Measurements from ENCODE around the gene TRIM54. TPM values are rescaled to one million over a fixed set of nuclear protein-coding genes. Genes with fewer than 3 reads are reported as not detected.
"Not testable (repeated sequence)": the region's sequence is repeated elsewhere in the genome, so short reads cannot be mapped to it uniquely, and the experiment has no call there.

Gene TRIM54
- total RNA-seq, 2 experiments from 2014 or later = not detected

DNA sequence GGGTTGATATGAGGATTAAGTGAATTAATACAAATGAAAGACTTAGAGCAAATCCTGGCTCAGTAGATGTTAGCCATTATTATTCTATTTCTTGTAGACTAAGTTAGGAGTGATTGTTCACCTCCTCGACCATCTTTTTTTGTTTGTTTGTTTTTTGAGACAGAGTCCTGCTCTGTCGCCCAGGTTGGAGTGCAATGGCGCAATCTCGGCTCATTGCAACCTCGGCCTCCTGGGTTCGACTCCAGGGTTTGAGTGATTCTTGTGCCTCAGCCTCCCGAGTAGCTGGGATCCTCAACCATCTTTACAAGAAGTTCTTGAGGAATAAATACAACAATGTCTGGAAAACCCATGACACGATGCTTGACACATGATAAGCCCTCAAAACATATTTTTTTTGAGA is 12.7 kb downstream of the TRIM54 start:
- H3K27ac Mint-ChIP-seq = no peak overlapping the region
- no peak for DNase-seq
- H3K4me1 Mint-ChIP-seq (ENCODE audit: low read depth) = no peaks in the 10 kb centered on the region
- no peaks in the 10 kb centered on the region for H3K36me3 Mint-ChIP-seq (ENCODE audit: low read depth)
- CTCF ChIA-PET = interaction anchor here (1.1 to 4.7 kb wide), 3 partner anchors 8 to 15 kb away, joined by 3 to 31 read pairs (median 26); no protein-coding TSS in a partner anchor
- H3K9me3 Mint-ChIP-seq = no peaks in the 10 kb centered on the region
- no peak overlapping the region for H3K4me3 Mint-ChIP-seq
- intact Hi-C loops (cut with micrococcal nuclease) = no loop called here
- peaks cover 2% of the 10 kb centered on the region for H3K27me3 Mint-ChIP-seq (ENCODE audit: low read depth)

GRCh38 chr2:27296481-27296880 is 14.3 kb downstream of the TRIM54 start:
- no peaks in the 10 kb centered on the region for H3K36me3 Mint-ChIP-seq (ENCODE audit: low read depth)
- no peak overlapping the region for H3K4me3 Mint-ChIP-seq
- CTCF ChIA-PET = interaction anchor here (1.6 kb wide), 1 partner anchor 47 kb away, joined by 3 read pairs; no protein-coding TSS in a partner anchor
- DNase-seq = no peak
- peaks cover 2% of the 10 kb centered on the region for H3K27me3 Mint-ChIP-seq (ENCODE audit: low read depth)
- intact Hi-C loops (cut with micrococcal nuclease) = no loop called here
- no peak overlapping the region for H3K27ac Mint-ChIP-seq
- H3K4me1 Mint-ChIP-seq (ENCODE audit: low read depth) = no peaks in the 10 kb centered on the region
- H3K9me3 Mint-ChIP-seq = no peaks in the 10 kb centered on the region

GRCh38 chr2:27297195-27297594 is 15.0 kb downstream of the TRIM54 start:
- no peak for DNase-seq
- intact Hi-C loops (cut with micrococcal nuclease) = no loop called here

DNA sequence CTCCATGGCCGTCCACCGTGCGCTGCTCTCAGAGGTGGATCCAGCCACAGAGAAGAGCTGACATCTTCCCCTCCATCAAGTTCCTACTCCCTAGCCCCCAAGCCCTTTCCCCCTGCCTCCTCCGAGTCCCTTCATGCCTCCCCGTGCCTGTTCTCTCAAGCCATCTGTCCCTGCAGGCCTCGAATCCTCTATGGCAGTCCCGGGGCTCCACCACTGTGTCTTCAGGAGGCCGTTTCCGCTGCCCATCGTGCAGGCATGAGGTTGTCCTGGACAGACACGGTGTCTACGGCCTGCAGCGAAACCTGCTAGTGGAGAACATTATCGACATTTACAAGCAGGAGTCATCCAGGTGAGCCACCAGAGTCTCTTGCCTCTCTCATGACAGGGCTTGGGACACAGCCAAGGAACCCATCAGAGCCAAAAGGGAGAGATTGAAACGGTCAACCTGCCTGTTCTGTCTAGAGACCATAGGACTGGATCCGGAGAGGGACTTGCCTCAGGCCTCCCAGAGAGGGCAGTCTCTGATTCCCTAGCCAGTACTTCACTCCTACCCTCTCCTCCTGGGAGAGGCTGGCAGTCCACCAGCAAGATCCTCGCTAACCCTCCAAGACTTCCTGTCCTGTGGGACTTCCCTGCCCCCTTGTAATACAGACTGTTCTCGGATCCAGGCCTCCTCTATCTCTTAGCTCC is 16.3 kb downstream of the TRIM54 start:
- intact Hi-C loops (cut with micrococcal nuclease) = no loop called here
- H3K36me3 Mint-ChIP-seq (ENCODE audit: low read depth) = no peaks in the 10 kb centered on the region
- H3K4me3 Mint-ChIP-seq = no peak overlapping the region
- H3K27ac Mint-ChIP-seq = no peak overlapping the region
- no peaks in the 10 kb centered on the region for H3K9me3 Mint-ChIP-seq
- H3K4me1 Mint-ChIP-seq (ENCODE audit: low read depth) = peaks cover 5% of the 10 kb centered on the region
- no peak for DNase-seq
- CTCF ChIA-PET = interaction anchor here (1.2 to 1.7 kb wide), 2 partner anchors 15 to 19 kb away, joined by 3 to 5 read pairs; no protein-coding TSS in a partner anchor
- H3K27me3 Mint-ChIP-seq (ENCODE audit: low read depth) = no peaks in the 10 kb centered on the region

More at GRCh38 chr2:27297195-27297594, 15.0 kb downstream of the TRIM54 start:
- Mint-ChIP-seq H3K4me3 (no peak overlapping the region), H3K36me3 (ENCODE audit: low read depth) (no peaks in the 10 kb centered on the region), H3K9me3 (no peaks in the 10 kb centered on the region), H3K27me3 (ENCODE audit: low read depth) (no peaks in the 10 kb centered on the region), H3K4me1 (ENCODE audit: low read depth) (no peaks in the 10 kb centered on the region), H3K27ac (no peak overlapping the region)
- CTCF ChIA-PET = interaction anchor here (0.6 to 1.6 kb wide), 2 partner anchors 14 to 48 kb away, joined by 3 to 5 read pairs; no protein-coding TSS in a partner anchor

DNA sequence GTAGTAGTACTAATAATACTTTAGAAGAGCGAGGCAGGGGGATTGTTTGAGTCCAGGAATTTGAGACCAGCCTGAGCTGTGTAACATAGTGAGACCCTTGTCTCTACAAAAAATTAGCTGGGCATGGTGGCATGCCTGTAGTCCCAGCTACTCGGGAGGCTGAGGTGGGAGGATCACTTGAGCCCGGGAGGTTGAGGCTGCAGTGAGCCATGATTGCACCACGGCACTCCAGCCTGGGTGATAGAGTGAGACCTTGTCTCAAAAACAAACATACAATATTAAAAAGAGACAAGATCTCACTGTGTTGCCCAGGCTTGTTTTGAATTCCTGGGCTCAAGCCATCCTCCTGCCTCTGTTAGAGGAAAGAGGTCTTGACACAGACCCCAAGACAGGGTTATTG is 18.4 kb downstream of the TRIM54 start:
- not testable (repeated sequence) for H3K9me3 Mint-ChIP-seq; H3K4me3 Mint-ChIP-seq; H3K27ac Mint-ChIP-seq; H3K36me3 Mint-ChIP-seq (ENCODE audit: low read depth); H3K27me3 Mint-ChIP-seq (ENCODE audit: low read depth); H3K4me1 Mint-ChIP-seq (ENCODE audit: low read depth); DNase-seq
- intact Hi-C loops (cut with micrococcal nuclease) = loop anchor here (5.0 to 10.0 kb wide), 3 partner anchors 38 to 456 kb away; partner anchors contain the start of genes DPYSL5 and SLC30A3
- CTCF ChIA-PET = interaction anchor here (1.1 to 1.5 kb wide), 2 partner anchors 21 to 27 kb away, joined by 3 to 7 read pairs; no protein-coding TSS in a partner anchor

DNA sequence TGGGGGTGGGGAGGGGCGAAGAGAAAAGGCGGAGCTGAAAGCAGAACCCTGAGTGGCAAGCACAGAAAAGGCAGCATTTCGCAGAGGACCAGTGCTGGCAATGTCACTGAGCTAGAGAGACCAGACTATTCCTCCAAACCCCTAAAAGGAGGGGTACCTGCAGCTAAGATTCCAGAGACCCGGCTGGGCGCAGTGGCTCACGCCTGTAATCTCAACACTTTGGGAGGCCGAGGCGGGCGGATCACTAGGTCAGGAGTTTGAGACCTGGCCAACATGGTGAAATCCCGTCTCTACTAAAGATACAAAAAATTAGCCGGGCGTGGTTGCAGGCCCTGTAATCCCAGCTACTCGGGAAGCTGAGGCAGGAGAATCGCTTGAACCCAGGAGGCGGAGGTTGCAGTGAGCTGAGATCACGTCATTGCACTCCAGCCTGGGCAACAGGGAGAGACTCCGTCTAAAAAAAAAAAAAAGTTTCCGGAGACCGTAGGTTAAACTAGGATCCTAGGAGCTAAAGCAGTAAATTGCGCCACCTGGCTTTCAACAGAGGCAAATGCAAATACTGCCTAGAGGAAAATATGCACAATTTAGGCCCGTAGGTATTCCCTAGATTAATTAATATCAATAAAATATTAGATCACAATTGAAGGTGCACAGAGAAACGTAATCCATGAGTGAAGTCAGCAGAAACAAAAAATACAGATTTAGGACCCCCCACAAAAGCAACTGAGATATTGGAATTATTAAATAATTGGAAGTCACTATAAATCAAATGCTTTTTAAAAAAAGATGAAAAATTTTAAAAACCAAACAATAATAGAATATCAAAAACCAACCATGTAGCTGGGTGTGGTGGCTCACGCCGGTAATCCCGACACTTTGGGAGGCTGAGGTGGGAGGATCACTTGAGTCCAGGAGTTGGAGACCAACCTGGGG is 21.1 kb downstream of the TRIM54 start:
- Mint-ChIP-seq H3K27ac (no peak overlapping the region), H3K27me3 (ENCODE audit: low read depth) (peaks cover 12% of the 10 kb centered on the region), H3K4me3 (peak overlapping the region; percentile 56), H3K36me3 (ENCODE audit: low read depth) (no peaks in the 10 kb centered on the region), H3K9me3 (no peaks in the 10 kb centered on the region), H3K4me1 (ENCODE audit: low read depth) (peaks cover 12% of the 10 kb centered on the region)
- intact Hi-C loops (cut with micrococcal nuclease) = loop anchor here (1.0 to 10.0 kb wide), 8 partner anchors 23 to 459 kb away; partner anchors contain the start of genes DPYSL5 and SLC30A3
- CTCF ChIA-PET = interaction anchor here (0.6 to 2.7 kb wide), 55 partner anchors 8 to 922 kb away, joined by 3 to 34 read pairs (median 4); partner anchors contain the start of genes CCDC121, EIF2B4, GPN1 and MPV17
- peak; percentile 70 for DNase-seq

DNA sequence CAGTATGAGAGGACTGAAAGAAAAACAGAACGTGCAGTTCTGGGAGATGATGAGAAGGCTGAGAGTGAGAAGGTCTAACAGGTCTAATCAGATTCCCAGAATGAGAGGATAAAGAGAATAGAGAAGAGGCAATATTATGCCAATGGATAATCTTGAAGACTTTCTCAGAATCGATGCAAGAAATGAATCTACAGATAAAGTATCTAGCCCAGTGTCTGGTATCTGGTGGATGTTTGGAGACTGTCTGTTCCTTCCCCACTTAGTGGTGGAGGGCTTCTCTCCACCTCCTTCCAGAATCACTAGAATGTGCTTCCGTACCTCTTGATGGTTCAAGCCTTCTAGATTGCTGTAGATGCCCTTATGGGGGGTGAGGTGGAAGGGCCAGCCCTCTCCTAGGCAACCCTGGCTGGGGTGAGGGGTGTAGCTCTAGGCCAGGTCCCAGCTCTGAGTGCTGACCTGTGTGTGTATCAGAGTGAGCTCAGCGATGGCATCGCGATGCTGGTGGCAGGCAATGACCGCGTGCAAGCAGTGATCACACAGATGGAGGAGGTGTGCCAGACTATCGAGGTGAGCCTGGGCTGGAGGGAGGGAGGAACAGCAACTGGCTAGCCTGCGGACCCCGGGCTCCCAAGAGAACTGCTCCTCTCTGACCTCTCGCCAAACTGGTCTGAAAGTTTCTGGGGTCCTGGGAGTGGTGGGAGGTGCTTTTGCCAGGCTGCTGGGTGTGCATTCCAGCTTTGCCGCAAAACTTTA is 22.4 kb downstream of the TRIM54 start:
- CTCF ChIA-PET = interaction anchor here (0.7 to 2.7 kb wide), 5 partner anchors 10 to 218 kb away, joined by 3 to 12 read pairs (median 3); partner anchors contain the start of gene KHK
- Mint-ChIP-seq H3K4me1 (ENCODE audit: low read depth) (peaks cover 12% of the 10 kb centered on the region), H3K27me3 (ENCODE audit: low read depth) (peaks cover 12% of the 10 kb centered on the region), H3K36me3 (ENCODE audit: low read depth) (peaks cover 9% of the 10 kb centered on the region), H3K4me3 (no peak overlapping the region), H3K27ac (no peak overlapping the region), H3K9me3 (no peaks in the 10 kb centered on the region)
- intact Hi-C loops (cut with micrococcal nuclease) = loop anchor here (5.0 to 10.0 kb wide), 3 partner anchors 42 to 460 kb away; partner anchors contain the start of genes DPYSL5 and SLC30A3
- no peak for DNase-seq

DNA sequence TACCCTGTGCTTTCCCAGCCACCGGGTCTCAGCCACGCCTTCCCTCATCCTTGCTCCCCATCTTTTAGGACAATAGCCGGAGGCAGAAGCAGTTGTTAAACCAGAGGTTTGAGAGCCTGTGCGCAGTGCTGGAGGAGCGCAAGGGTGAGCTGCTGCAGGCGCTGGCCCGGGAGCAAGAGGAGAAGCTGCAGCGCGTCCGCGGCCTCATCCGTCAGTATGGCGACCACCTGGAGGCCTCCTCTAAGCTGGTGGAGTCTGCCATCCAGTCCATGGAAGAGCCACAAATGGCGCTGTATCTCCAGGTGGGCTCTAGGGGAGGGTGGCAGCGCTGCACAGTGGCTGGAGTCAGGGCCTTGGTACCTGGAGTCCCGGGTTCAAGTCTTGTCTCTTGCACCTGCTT is 23.3 kb downstream of the TRIM54 start:
- H3K4me1 Mint-ChIP-seq (ENCODE audit: low read depth) = peaks cover 12% of the 10 kb centered on the region
- no peaks in the 10 kb centered on the region for H3K9me3 Mint-ChIP-seq
- H3K4me3 Mint-ChIP-seq = no peak overlapping the region
- CTCF ChIA-PET = interaction anchor here (0.7 to 1.0 kb wide), 2 partner anchors 9 to 219 kb away, joined by 3 read pairs; partner anchors contain the start of gene KHK
- intact Hi-C loops (cut with micrococcal nuclease) = loop anchor here (10.0 kb wide), 1 partner anchor 461 kb away; the partner anchor contains the start of gene DPYSL5
- peaks cover 12% of the 10 kb centered on the region for H3K27me3 Mint-ChIP-seq (ENCODE audit: low read depth)
- no peak overlapping the region for H3K27ac Mint-ChIP-seq
- peaks cover 15% of the 10 kb centered on the region for H3K36me3 Mint-ChIP-seq (ENCODE audit: low read depth)
- DNase-seq = no peak

- intact Hi-C loops (cut with micrococcal nuclease) = loop anchor here (10.0 kb wide), 1 partner anchor 461 kb away; the partner anchor contains the start of gene DPYSL5
- CTCF ChIA-PET = interaction anchor here (1.0 kb wide), 1 partner anchor 9 kb away, joined by 3 read pairs; no protein-coding TSS in a partner anchor
- H3K27ac Mint-ChIP-seq = no peak overlapping the region
- peaks cover 17% of the 10 kb centered on the region for H3K36me3 Mint-ChIP-seq (ENCODE audit: low read depth)
- H3K27me3 Mint-ChIP-seq (ENCODE audit: low read depth) = peaks cover 12% of the 10 kb centered on the region
- H3K9me3 Mint-ChIP-seq = no peaks in the 10 kb centered on the region
- peaks cover 12% of the 10 kb centered on the region for H3K4me1 Mint-ChIP-seq (ENCODE audit: low read depth)
- no peak for DNase-seq
- H3K4me3 Mint-ChIP-seq = peak overlapping the region; percentile 12
Measured at GRCh38 chr2:27306136-27306535, 23.9 kb downstream of the TRIM54 start.

DNA sequence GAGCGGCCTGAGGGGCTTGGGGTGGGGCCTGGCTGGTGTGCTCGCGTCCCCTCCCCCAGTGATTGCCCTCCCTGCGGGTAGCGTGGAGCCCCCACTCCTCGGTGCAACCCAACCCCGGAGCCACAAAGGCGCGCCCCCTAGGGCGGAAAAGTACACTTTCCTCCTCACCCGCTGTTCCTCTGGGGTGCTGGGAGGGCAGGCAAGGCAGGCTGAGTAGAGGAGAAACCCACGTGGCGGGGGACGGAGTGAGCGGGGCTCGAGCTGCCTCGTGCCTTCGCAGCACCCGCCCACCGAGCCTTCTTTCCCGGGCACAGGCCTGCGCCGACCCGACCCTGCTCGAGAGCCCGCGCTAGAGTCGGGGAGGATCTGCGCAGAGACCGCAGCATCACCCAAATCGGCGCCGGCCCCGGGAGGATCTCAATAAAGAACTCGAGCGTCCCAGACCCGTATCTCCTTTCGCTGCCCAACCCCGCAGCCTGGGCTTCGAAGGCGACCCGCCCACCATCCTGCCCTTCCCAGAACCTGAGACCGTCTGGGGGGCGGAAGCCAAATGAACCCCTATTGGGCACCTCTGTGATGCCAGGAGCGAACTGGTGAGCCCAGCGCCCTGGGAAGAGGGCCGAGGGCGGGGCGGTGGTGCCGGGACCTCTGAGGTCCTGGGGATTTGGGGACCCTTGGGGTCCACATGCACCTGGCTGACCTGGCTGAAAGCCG is 24.5 kb downstream of the TRIM54 start:
- CTCF ChIA-PET = no interaction called here
- Mint-ChIP-seq H3K27me3 (ENCODE audit: low read depth) (peaks cover 12% of the 10 kb centered on the region), H3K27ac (no peak overlapping the region), H3K4me1 (ENCODE audit: low read depth) (peaks cover 12% of the 10 kb centered on the region), H3K4me3 (peak overlapping the region; percentile 53), H3K36me3 (ENCODE audit: low read depth) (peaks cover 23% of the 10 kb centered on the region), H3K9me3 (no peaks in the 10 kb centered on the region)
- intact Hi-C loops (cut with micrococcal nuclease) = loop anchor here (10.0 kb wide), 1 partner anchor 462 kb away; the partner anchor contains the start of gene DPYSL5
- peak; percentile 34 for DNase-seq

DNA sequence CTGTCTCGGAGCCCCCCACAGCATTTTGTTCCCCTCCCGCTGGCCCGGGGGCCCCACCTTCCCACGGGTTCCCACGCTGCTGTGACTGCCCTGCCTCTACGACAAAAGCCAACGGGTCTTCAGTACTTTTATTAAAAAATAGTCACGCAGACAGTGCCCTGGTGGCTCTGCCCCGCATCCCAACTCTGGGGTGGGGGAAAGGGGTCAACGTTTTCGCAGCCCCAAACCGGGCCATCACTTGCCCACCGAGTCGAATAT is 25.0 kb downstream of the TRIM54 start:
- H3K36me3 Mint-ChIP-seq (ENCODE audit: low read depth) = peaks cover 24% of the 10 kb centered on the region
- DNase-seq = no peak
- no peak overlapping the region for H3K27ac Mint-ChIP-seq
- no peaks in the 10 kb centered on the region for H3K9me3 Mint-ChIP-seq
- intact Hi-C loops (cut with micrococcal nuclease) = loop anchor here (10.0 kb wide), 1 partner anchor 462 kb away; the partner anchor contains the start of gene DPYSL5
- CTCF ChIA-PET = no interaction called here
- H3K27me3 Mint-ChIP-seq (ENCODE audit: low read depth) = peaks cover 12% of the 10 kb centered on the region
- H3K4me1 Mint-ChIP-seq (ENCODE audit: low read depth) = peaks cover 12% of the 10 kb centered on the region
- no peak overlapping the region for H3K4me3 Mint-ChIP-seq

All from activated naive CD4-positive, alpha-beta T cell treated with anti-CD3 and anti-CD28 coated beads for 36 hours (primary cell).